Body of pancreas (tissue), 4 donors: ENCODE results near the gene CDCP1. TPM values are rescaled to one million over a fixed set of nuclear protein-coding genes. Genes with fewer than 3 reads are reported as not detected.

Experiments
- ATAC-seq: fragments of 150-250 bp; one replicate; pipeline ENCODE4 v1.9.1; 2016
- DNase-seq, 4 donors: peaks; one replicate each; pipeline ENCODE4 v3.0.0-alpha.2; 2019
- H3K27ac ChIP-seq, 4 donors: fragments of 200-600 bp; sonication (generic); 1 replicate in 3 of 4; 2 replicates in 1 of 4; pipeline versions ENCODE4 v1.5.1 to v1.6.1; 2016 to 2019; ENCODE audit warnings: mild to moderate bottlenecking in 1 of 4, mixed read lengths in 1 of 4, moderate library complexity in 1 of 4
- H3K27me3 ChIP-seq, 2 donors: fragments of 200-600 bp; sonication (generic); one replicate each; pipeline ENCODE4 v1.6.0; 2016; ENCODE audit warnings: mild to moderate bottlenecking in 1 of 2
- H3K36me3 ChIP-seq, 2 donors: fragments of 200-600 bp; sonication (generic); replicated peaks in 1 of 2; 2 replicates each; pipeline ENCODE4 v1.5.1; 2016; ENCODE audit warnings: low read depth in 2 of 2; ENCODE audit not compliant: insufficient read depth in 1 of 2
- H3K4me1 ChIP-seq: fragments of 200-600 bp; sonication (generic); one replicate; pipeline ENCODE4 v1.6.0; 2016
- H3K4me3 ChIP-seq, 2 donors: fragments of 200-600 bp; sonication (generic); 1 replicate in 1 of 2; 2 replicates in 1 of 2; pipeline ENCODE4 v1.5.1; 2016 to 2019
- H3K9me3 ChIP-seq, 3 donors: fragments of 200-600 bp; sonication (generic); 1 replicate in 2 of 3; 2 replicates in 1 of 3; pipeline ENCODE4 v1.5.1; 2016
- POLR2A ChIP-seq, 3 donors: fragments of 450-650 bp; IDR thresholded peaks; one replicate each; pipeline ENCODE4 v1.6.1; 2016; ENCODE audit warnings: antibody characterized with exemption in 3 of 3, mild to moderate bottlenecking in 2 of 3
- WGBS, 2 donors: methylation state at CpG; one replicate each; pipeline ENCODE4 v1.1.5; 2017; 5-methylcytosine and 5-hydroxymethylcytosine counted together
- intact Hi-C: fragments of 100-400 bp; cut with DNase I; formaldehyde crosslinking; loops from one replicate; pipeline ENCODE4 v1.15.1; 2023
- total RNA-seq, 2 donors: library from RNA; depleted of rRNA; stranded (reverse); fragments of >200 nt; gene quantifications; one replicate each; pipeline ENCODE4 v1.1.0, GENCODE V29; 2016
- TF ChIP-seq, protein P1 (sequence below), 7 experiments: fragments of 450-650 bp in 4 of 7; fragments of 200-600 bp in 3 of 7; sonication (generic) in 3 of 7; IDR thresholded peaks; one replicate each; pipeline ENCODE4 v1.5.1; 2016 to 2019; ENCODE audit warnings: antibody characterized with exemption in 7 of 7

CDCP1 gene
- total RNA-seq, 2 donors from 2014 or later = 6.2 to 6.3 TPM

DNA sequence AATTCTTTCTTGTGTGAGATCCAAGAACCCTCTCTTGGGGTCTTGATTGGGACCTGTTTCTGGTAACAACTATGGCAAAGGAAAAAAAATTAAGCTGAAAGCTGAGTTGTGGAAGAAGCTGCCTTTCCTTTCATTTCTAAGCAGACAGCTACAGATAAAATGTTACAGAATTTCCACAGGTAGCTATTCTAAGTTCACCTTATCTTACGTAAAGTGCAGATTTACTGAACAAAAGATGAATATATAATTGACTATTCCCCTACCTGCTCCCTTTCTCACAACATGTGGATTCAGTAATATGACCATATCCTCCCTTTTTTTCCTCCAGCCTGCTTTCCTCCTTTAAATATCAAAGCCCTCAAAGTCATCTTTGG, 83.5 kb downstream of the CDCP1 start:
- WGBS, 2 donors = 87 to 91% methylated on average over 1 of the region's 1 CpG
- intact Hi-C loops = no loop called here
- no peaks in the 10 kb centered on the region for H3K4me1 ChIP-seq
- no peaks in the 10 kb centered on the region for H3K27me3 ChIP-seq
- no peak overlapping the region for H3K27ac ChIP-seq
- no peaks in the 10 kb centered on the region for H3K36me3 ChIP-seq
- H3K9me3 ChIP-seq = no peaks in the 10 kb centered on the region
- ATAC-seq (no peak), DNase-seq (no peak)
- TF ChIP-seq POLR2A (IDR thresholded peaks at IDR 0.05) = no peak
- TF ChIP-seq, protein P1, sequence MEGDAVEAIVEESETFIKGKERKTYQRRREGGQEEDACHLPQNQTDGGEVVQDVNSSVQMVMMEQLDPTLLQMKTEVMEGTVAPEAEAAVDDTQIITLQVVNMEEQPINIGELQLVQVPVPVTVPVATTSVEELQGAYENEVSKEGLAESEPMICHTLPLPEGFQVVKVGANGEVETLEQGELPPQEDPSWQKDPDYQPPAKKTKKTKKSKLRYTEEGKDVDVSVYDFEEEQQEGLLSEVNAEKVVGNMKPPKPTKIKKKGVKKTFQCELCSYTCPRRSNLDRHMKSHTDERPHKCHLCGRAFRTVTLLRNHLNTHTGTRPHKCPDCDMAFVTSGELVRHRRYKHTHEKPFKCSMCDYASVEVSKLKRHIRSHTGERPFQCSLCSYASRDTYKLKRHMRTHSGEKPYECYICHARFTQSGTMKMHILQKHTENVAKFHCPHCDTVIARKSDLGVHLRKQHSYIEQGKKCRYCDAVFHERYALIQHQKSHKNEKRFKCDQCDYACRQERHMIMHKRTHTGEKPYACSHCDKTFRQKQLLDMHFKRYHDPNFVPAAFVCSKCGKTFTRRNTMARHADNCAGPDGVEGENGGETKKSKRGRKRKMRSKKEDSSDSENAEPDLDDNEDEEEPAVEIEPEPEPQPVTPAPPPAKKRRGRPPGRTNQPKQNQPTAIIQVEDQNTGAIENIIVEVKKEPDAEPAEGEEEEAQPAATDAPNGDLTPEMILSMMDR (IDR thresholded peaks at IDR 0.05) = no peak
- no peak overlapping the region for H3K4me3 ChIP-seq

DNA sequence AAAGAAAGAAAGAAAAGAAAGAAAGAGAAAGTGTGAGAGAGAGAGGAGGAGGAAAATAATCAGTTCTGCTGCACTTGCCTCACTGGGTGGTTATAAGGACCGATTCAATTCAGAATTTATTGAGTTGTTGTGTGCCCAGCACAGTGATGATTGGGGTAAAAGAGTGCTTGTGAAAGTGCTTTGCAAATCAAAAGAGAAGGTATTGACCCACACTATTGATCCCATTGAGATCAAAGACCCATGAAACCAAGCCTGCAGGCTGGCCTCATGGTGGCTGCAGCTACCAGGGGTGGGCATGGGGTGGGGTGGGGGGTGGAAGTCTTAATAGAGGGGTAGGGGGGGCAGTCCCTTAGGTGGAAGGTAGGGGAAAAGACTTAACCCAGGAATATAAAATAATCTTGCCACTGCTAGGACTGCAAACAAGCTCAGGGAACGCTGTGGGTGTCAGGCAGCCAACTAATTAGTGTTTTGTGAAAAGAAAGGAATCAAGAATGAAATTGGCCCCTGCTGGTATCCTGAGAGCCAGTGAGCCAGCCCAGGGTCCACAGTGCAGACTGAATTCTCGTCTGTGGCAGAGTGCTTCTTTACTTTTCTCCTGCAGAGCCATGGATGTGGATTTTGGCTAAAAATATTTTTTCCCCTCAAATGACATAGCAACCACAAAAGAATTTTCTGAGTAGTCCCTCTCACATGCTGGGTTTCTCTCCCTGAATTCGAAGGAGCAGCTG, 85.8 kb downstream of the CDCP1 start:
- Histone ChIP-seq H3K36me3 (no peaks in the 10 kb centered on the region), H3K27me3 (no peaks in the 10 kb centered on the region), H3K9me3 (no peaks in the 10 kb centered on the region), H3K4me3 (no peak overlapping the region), H3K4me1 (no peaks in the 10 kb centered on the region), H3K27ac (no peak overlapping the region)
- 50 to 51% methylated on average over 4 of the region's 4 CpGs for WGBS, 2 donors
- intact Hi-C loops = no loop called here
- DNase-seq = no peak
- ATAC-seq = no peak
- TF ChIP-seq, protein P1 (IDR thresholded peaks at IDR 0.05) = no peak
- no peak for TF ChIP-seq POLR2A (IDR thresholded peaks at IDR 0.05)

DNA sequence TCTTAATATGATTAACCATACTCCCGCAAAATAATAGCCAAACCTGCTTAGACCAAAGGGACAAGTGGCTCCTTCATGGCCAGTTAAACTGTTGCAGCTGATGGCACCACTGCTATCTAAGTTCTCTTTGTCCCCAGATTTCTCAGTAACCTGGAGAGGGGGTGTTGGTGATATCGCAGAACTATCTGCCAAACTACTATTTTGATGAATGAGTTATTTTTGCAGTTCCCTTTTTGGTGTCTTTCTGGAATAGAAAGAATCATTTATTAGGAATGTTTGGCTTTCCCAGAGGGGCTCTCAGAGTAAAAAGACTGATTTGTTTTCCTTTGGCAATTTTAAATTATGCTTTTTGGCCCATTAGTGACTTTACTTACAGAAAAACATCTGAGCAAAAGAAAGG, 87.0 kb downstream of the CDCP1 start:
- intact Hi-C loops = no loop called here
- no peak for ATAC-seq
- H3K36me3 ChIP-seq = no peaks in the 10 kb centered on the region
- H3K27ac ChIP-seq = no peak overlapping the region
- no peaks in the 10 kb centered on the region for H3K27me3 ChIP-seq
- H3K4me1 ChIP-seq = no peaks in the 10 kb centered on the region
- WGBS, 2 donors = 65 to 70% methylated on average over 2 of the region's 2 CpGs
- no peak for DNase-seq
- H3K9me3 ChIP-seq = no peaks in the 10 kb centered on the region
- no peak for TF ChIP-seq POLR2A (IDR thresholded peaks at IDR 0.05)
- TF ChIP-seq, protein P1 (IDR thresholded peaks at IDR 0.05) = no peak
- H3K4me3 ChIP-seq = no peak overlapping the region

DNA sequence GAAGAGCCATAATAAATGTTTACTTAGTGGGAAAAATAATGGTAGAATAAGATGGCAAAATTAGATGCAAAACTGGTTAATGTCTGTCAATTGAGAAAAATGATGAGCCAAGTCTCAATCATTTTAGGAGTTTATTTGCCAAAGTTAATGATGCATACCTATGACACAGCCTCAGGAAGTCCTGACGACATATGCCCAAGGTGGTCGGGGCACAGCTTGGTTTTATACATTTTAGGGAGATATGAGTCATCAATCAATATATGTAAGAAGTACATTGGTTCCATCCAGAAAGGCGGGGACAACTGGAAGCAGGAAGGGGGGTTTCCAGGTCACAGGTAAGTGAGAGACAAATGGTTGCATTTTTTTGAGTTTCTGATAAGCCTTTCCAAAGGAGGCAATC, 88.6 kb downstream of the CDCP1 start:
- Histone ChIP-seq H3K27ac (no peak overlapping the region), H3K9me3 (no peaks in the 10 kb centered on the region), H3K4me3 (no peak overlapping the region), H3K4me1 (no peaks in the 10 kb centered on the region), H3K36me3 (no peaks in the 10 kb centered on the region), H3K27me3 (no peaks in the 10 kb centered on the region)
- WGBS, 2 donors = 83 to 86% methylated on average over 3 of the region's 3 CpGs
- ATAC-seq (no peak), DNase-seq (no peak)
- intact Hi-C loops = no loop called here
- no peak for TF ChIP-seq POLR2A (IDR thresholded peaks at IDR 0.05)
- TF ChIP-seq, protein P1 (IDR thresholded peaks at IDR 0.05) = no peak
